CD4-positive, alpha-beta T cell treated with Interferon alpha-2 for 1 hour (primary cell): ENCODE measurements around the gene SSBP2.
"Not testable (repeated sequence)": the region's sequence is repeated elsewhere in the genome, so short reads cannot be mapped to it uniquely, and the experiment has no call there.

Experiments used
- DNase-seq, 2 donors: peaks; one replicate each; pipeline ENCODE4 v3.0.0-alpha.2; 2020 to 2022

SSBP2 gene

DNA sequence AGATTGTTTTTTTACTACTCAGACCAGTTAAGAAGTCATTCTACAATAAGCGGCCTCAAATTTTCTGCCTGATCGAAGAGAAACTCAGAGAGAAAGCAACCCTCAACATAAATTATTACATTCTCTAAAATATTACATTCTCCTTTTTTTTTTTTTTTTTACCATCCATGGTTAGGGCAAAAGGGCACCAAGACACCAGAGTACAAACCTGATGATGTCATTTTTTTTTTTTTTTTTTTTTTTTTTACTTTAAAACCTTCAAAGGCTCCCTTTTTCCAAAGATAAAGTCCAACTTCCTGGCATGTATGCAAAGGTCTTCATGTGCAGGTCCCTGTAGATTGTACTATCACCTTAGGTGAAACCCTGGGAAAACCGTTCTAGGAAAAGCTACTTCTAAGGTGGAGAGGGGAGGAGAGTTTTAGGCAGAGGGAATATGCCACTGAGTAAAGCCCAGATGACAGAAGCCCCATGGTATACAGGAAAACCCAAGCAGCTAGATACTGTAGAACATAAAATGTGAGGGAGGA is 104.4 kb downstream of the SSBP2 start:
- DNase-seq = no peak

DNA sequence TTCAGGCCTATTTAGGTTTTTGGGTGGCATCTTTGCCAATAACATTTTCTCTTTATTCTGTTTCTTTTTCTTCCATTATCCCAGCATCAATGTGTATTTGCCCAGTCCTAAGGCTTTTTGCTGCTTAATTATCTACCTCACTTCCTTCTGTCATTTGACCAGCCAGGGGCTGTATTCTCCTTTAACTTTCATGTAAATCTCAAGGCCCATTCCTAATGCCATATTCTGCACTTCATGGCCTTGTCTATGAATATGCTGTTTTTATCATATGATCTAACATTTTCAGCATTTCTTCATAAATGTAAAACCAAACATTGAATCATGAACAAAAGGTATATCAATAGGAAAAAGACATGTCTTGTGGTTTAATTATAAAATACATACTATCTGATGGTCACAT is 108.7 kb downstream of the SSBP2 start:
- DNase-seq = no peak

DNA sequence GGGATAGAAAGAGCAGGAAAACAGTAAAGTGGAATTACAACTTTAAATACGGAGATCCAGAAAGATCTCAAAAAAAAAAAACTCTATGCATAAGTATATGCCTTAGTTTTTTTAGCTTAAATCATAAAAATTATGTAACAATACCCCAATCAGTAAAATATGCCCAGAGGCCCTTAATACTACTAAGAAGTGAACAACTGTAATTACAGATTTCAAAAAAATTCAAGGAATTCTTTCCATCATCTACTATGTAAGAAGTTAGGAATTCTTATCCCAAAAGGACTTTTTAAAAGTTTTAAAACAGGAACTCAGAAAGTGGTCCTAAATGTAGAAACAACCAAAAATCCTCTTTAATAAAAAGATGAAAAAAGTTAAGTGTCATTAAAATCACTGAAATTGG is 111.3 kb downstream of the SSBP2 start:
- DNase-seq = no peak

DNA sequence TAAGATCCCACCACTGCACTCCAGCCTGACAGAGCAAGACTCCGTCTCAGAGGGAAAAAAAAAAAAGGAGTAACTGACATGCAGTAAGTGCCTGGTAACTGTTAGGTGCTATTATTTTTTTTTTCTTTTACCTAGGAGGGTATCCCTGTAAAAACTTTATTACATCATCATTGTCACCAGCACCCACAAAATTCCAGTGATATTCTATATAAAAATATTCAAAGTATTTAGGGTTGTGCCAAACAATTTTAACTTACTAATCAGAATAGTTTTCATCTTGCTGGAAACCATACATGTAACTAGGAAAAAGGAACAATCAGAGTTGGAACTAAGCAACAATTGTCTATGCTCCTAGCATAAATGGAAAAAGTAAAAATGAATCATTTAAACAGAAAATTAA is 112.4 kb downstream of the SSBP2 start:
- no peak for DNase-seq

DNA sequence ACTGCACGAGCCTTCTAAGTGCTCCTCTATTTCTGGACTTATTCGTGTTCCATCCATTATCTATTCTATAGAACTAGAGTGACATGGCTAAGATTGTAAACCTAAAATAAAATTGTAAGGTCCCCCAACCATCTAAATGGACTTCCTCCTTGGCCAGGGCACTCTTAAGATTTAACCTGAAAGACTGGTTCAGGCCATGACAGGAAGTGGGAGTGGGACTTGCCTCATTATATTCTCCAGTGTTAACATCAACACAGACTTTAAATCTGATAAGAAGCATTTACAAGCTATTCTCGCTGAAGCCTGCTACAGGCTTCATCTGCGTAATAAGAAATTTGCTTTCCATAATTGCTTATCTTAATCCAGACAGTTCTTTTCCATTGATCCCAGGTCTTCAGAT is 117.0 kb downstream of the SSBP2 start:
- no peak for DNase-seq

DNA sequence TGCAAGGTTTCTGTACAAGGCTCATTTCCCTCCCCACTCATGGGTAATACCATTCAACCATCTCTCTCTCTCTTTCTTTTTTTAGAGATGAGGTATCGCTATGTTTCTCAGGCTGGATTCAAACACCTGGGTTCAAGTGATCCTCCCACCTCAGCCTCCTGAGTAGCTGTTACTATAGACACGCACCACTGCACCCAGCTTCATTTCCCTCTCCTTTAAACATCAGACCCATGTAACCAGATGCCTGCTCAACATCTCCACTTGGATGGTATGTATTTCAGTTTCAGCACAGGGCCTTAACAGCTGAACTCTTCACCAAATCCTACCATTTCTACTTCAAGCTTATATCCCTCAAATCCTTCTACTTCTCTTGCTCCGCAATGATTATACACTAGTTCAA is 117.4 kb downstream of the SSBP2 start:
- no peak for DNase-seq

DNA sequence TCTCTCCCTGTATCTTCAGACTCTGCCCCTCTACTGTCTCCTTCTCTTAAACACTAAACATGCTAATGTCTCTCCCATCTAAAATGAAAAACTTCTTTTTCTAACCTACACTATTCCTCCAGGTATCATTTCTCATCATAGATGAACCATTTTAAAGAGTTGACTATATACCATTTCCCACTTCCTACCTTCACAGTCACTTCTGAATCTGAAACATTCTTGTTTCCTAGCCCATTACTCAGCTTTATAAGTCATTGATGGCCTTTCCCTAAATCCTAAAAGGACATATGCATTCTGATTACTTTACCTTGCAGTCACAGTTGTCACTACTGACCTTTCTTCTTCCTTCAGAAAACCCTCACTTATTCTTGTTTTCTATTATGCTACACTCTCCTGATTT is 118.2 kb downstream of the SSBP2 start:
- DNase-seq = no peak

DNA sequence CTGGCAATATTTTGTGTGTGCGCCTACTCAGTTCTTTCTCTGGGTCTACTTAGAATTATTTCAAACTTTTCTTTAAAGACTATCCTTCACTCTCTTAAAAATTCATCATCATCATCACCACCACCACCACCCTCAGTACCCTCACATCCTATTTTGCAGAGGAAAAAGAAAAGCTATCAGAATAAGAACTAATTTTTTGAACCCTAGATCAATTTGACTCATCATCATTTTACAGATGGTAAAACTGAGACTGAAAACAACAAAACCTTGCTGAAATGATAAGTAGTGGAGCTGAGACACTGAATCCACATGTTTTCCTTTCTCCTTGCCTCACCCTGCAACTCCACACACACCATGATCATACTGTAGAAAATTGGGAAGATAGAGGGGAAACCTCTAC is 119.3 kb downstream of the SSBP2 start:
- no peak for DNase-seq

DNA sequence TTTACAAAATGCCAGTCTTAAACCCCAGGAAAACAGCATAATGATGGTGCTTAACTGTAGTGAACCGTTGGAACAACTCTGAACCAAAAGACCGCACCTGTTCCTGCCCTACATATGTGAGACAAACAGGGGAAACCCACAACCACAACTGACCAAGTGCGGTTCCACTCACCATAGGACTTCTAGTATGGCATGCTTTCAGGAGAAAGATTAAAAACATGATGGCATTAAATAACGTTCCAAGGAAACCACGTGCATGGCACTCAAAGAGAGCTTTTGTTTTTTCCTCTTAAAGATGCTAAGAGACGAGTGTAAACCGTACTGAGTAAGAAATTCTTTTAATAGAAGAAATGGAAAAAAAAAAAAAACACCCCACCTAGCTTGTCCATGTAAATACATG is 119.8 kb downstream of the SSBP2 start:
- peak; percentile 15 to 51 for DNase-seq

DNA sequence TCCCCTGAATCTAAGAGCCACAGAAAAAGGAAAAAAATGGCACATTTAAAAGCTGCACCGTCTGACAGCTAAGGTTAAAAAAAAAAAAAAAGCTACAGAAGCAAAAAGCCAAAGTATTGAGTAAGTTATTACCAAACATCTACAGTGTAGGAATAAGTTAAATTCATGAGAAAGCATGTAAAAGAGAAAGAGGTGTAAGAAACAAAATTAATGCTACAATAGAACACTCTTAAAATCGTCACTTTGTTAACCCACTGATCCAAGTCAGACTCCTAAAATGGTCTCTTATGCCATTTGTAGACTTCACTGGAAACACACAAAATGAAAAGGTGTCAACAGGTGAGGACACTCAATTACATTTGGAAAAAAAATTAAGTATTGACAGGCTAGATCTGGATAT is 120.2 kb downstream of the SSBP2 start:
- DNase-seq = no peak

DNA sequence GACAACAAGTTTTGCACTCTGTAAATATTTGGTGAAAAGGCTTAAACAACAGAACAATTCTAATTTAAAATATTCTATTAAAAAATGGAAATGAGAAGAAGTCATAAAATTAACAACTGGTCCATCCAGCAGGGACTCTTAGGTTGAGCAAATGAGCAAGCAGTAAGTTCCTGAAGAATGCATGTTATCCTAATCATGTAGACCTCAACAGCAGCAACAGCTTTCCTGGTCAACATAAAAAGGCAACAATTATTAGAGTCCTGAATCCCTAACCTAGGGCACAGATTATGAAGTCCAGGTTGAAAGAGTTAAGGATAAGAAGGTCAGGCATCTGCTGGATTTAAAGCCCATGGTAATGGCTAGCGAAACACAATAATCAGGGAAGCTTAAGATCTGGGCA is 120.9 kb downstream of the SSBP2 start:
- no peak for DNase-seq

DNA sequence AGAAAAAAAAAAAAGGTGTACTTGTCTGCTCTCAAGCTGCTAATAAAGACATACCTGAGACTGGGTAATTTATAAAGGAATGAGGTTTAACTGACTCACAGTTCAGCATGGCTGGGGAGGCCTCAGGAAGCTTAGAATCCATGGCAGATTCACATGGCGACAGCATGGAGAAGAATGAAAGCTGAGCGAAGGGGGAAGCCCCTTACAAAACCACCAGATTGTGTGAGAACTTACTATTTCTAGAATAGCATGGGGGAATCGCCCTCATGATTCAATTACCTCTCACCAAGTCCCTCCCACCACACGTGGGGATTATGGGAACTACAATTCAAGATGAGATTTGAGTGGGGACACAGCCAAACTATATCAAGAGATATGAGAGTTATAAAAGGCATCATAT is 122.8 kb downstream of the SSBP2 start:
- DNase-seq = not testable (repeated sequence)

DNA sequence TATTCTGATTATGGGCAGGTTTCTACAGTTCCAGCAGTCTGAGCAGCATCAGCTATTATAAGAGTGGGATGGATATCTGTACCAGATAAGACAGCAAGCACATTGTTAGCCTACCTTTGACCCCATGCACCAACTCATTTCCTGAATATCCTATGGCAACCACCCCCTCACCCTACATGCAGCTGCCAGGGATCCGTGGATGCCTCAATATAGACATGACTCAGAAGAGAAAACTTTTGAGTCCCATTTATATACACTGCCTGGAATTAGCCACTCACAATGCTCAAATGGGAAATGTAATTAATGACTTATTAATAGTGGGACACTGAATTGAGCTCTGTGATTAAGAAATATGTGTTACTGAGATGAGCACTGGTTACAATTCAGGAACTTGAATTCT is 124.4 kb downstream of the SSBP2 start:
- DNase-seq = no peak

DNA sequence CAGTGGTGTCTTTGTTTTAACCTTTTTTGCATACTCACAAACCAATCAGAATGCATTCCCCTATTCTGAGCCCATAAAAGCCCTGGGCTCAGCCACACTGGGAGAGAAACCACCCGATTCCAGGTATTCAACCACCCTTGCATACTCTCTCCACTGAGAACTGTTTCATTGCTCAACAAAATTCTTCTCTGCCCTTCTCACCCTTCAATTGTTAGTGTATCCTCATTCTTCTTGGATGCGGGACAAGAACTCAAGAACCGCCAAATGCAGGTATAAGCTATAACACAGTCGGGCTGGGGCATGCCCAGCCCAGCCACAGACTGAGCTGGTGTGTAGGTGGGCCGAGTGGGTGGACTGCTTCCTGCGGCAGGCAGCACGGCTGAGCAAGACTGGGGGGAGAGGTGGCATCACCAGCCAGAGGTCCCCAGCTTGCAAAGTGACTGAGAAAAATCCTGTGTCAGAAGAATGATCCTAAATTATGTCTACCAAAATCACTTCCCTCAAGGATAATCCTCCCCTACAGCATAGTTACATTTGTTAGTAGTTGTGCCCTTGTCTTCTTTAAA is 141.0 kb downstream of the SSBP2 start:
- no peak for DNase-seq

DNA sequence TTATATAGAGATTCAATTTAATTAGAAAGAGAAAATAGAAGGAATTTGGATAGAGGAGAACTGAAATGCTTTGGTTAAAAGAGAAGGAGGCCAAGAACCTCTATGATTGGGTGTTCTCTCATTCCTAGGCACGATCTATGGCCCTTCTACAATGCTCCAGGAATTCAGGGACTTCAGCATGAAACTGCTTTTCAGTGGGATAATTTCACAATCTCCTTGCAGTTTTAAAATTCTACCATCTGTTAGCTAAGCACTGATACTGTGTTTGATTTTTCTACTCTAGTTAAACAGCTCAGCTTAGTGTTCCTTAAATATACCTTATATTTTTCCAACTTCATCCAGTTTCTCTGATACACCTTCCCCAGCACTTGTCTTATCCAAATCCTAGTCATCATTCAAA is 141.9 kb downstream of the SSBP2 start:
- DNase-seq = no peak

DNA sequence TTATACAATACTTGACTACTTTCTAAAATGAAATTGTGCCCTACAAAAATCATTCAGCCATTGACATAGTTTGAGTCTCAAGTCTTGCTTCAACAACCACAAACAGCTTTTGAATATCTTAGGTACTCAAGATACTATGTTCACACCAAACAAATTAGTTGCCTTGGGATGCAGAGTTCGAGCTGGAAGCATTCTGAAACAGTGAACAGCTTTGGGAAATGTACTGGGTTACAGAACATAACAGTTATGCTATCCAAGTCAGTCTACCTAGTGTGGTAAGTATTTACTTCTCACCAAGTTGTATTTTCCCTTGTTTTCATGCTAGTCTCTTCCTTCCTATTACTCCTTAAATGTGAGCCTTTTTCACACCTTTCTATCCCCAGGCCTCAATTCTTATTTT is 143.2 kb downstream of the SSBP2 start:
- DNase-seq = no peak

DNA sequence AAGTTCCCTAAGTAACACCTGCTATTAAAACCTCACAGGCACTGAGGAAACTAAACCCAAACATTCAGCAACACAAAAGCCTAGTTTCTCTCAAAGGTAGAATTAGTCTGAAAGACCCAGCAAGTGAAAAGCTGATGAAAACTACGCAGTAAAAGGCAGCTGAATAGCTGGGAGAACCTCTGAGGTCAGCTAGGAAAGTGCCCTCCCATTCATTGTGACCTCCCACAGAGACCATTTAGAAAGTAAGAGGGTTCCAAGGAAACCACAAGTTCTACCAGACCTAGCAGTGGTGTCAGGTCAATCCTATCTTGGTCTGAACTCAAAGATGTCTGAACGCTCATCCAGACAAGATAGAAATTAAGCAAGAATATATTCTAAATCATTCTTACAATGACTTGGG is 144.7 kb downstream of the SSBP2 start:
- no peak for DNase-seq

DNA sequence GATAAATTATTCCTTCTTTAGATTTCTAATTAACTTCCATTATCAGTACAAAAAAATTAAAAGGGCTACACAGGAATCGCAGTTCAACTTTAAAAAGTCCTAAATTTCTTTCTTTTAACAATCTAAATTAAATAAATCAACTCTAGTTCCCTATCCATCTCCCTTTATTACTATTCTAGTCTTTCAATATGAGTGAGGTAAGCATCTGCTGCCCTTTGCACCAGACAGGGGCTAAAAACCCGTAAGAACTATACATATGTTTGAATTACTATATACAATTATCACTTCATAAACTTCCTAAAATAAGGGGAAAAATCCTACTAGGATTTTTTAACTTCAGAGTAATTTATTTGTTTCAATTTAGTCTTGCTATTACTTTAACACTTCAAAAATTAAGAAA is 145.6 kb downstream of the SSBP2 start:
- no peak for DNase-seq

DNA sequence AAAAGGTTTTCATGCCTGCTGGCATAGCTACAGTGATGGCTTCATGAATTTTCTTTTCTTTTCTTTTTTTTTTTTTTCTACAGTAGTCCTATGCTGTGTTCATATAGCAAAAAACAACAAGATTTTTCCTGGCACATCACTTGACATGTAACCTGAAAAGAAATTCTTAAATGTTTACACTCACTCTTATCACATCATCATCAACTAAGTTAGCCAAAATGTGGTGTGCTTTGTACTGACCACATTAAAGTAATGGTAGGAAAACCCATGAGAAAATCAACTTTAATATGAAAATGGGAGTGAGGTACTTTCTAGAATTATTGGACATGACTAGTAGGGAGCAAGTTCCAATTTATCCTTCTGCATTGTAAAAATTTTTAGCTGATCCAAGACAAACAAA is 146.7 kb downstream of the SSBP2 start:
- DNase-seq = no peak

DNA sequence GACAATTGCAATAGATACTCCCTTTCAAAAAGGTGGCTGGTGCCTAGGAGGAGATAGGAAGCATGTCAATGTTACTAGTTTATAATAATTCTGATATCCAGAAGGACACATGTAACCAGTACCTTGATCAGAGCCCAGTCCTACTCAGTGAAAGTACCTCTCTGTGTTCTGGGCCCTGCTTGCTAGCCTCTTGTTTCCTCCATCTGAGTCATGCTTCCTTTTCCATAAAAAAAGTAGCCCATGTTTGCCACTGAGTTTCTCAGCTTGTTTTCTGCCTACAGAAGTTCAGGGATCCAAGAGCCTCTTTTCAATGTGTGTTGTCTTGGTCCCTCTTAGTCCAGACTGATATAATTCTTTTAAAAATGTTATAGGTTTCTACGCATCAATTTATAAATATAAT is 149.0 kb downstream of the SSBP2 start:
- DNase-seq = no peak

DNA sequence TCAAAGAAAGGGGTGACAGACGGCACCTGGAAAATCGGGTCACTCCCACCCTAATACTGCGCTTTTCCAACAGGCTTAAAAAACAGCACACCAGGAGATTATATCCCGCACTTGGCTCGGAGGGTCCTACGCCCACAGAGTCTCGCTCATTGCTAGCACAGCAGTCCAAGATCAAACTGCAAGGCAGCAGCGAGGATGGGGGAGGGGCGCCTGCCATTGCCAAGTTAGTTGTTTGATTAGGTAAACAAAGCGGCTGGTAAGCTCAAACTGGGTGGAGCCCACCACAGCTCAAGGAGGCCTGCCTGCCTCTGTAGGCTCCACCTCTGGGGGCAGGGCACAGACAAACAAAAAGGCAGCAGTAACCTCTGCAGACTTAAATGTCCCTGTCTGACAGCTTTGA is 158.8 kb downstream of the SSBP2 start:
- not testable (repeated sequence) for DNase-seq

DNA sequence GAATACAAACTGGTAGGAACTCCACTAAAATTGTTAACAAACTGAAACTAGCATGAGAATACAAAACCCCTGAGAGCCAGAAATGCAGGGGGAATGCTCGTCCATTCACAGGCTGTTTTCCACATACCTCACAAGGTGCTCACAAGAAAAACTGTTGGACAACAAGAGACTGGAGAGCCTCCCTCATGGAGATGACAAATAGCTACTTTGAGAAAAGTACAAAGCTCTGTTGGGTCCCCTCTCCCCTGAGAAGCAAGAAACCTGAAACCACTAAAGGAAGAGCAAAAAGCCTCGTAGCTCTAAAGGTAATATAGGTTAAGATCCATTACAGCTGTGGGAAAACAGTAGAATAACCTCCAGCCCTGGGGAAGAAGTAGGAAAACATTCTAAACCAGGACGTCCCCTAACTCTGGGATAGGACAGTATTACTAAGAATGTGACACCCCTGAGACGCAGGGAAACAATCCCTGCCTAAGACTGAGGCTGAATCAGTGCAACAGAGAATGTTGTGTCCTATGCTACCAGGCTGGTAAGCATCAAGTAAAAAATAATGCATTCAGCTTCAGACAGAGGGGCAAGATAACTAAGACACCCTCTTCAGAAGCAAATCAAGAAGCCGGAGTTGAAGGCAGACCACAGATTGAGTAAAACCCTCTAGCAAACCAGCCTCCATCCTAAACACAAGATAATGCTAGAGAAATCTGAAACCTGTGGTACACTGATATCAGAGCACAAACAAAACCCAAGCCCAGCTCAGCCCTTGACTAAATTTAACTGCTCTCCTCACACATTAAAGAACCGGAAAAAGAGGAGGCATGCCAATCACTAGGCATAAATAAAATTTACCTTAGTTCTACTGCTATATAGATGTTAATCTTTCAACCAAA is 160.2 kb downstream of the SSBP2 start:
- DNase-seq = no peak

DNA sequence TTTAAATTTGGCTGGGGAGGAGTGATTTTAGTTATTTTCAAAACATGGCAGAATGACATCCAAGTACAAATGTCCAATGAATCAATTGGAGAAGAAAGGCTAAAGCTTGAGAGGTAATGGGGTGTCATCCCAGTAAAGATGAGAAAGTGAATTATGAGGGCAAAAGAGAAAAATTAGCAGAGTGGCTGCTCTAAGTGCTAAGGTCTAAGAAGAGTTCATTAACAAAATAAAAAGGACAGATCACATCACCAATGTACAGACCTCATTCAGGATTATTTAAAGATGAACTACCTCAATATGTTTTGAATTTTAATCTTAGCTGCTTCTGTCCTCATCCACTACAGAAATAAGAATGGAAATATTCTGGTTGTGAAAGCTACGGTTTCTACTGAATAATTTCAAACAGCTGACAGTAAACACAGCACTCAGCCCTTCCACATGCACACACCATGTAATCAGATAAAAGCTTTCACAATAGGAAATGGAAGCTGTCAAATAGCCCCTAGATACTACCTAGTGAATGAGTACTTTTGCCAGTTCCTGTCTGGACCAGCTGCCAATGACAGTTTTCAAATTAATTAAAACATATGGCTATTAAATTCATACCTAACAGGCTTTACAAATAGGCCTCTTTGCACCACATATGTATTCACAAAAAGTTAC is 171.5 kb downstream of the SSBP2 start:
- DNase-seq = no peak

DNA sequence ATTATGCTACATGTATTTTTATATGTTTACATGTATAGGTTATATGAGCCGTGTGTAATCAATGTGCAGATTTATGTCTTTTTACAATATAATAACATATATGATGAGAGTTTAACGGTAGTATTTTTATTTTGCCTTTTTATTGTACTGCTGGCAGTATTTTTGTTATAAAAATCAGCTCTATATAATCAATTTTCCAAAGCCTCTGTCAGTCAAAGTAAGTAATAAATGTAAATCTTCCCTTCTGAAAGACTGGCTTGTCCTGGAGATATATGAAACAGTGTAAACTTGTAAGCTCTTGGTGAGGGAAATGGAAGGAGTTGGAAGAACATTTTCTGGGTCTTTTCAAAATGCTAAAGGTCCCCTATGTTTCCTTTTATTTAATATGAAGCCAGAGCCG is 173.8 kb downstream of the SSBP2 start:
- no peak for DNase-seq
